ENCODE measurements around the gene TRMT61A. TPM values are rescaled to one million over a fixed set of nuclear protein-coding genes. Genes with fewer than 3 reads are reported as not detected.
A peak's percentile ranks its signal among the peaks of the same experiment; 100 is the strongest.

The TRMT61A gene
- total RNA-seq, 1 donor from 2014 or later = 9.0 TPM

GRCh38 chr14:103546652-103547454 lies 17.9 kb downstream of the TRMT61A start:
- H3K4me3 ChIP-seq (ENCODE audit: low read depth, low read length) = no peak overlapping the region
- no peak for DNase-seq (ENCODE audit: low read depth)
- TF ChIP-seq CTCF (conservative IDR thresholded peaks at IDR 0.05; ENCODE audit: low read depth, low read length) = peak; percentile 78

DNA sequence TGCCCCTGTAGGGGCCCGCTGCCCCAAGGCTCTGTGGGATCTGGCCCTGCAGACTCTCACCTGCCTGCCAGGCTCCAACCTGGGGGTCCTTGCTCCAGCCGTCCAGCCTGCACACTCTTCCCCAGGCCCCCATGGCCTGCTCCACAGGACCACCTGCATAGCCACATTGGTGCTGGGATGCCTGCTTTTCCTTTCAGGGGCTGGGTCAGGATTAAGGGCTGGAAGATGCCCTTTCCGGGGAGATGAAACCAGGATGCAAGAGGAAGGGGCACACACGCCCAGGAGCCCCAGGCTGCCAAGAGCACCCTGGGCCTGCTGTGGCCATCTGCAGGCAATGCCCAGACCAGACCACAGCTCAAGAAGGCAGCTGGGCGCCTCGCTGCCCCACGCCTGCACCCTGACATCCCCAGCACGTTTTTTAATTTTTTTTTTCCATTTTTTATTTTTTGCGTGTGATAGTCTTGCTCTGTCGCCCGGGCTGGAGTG lies 18.5 kb downstream of the TRMT61A start:
- TF ChIP-seq CTCF (conservative IDR thresholded peaks at IDR 0.05; ENCODE audit: low read depth, low read length) = no peak
- no peak for DNase-seq (ENCODE audit: low read depth)
- no peak overlapping the region for H3K4me3 ChIP-seq (ENCODE audit: low read depth, low read length)

- no peak for DNase-seq (ENCODE audit: low read depth)
- no peak for TF ChIP-seq CTCF (conservative IDR thresholded peaks at IDR 0.05; ENCODE audit: low read depth, low read length)
- no peak overlapping the region for H3K4me3 ChIP-seq (ENCODE audit: low read depth, low read length)
Measured at GRCh38 chr14:103547941-103548462, 19.0 kb downstream of the TRMT61A start.

DNA sequence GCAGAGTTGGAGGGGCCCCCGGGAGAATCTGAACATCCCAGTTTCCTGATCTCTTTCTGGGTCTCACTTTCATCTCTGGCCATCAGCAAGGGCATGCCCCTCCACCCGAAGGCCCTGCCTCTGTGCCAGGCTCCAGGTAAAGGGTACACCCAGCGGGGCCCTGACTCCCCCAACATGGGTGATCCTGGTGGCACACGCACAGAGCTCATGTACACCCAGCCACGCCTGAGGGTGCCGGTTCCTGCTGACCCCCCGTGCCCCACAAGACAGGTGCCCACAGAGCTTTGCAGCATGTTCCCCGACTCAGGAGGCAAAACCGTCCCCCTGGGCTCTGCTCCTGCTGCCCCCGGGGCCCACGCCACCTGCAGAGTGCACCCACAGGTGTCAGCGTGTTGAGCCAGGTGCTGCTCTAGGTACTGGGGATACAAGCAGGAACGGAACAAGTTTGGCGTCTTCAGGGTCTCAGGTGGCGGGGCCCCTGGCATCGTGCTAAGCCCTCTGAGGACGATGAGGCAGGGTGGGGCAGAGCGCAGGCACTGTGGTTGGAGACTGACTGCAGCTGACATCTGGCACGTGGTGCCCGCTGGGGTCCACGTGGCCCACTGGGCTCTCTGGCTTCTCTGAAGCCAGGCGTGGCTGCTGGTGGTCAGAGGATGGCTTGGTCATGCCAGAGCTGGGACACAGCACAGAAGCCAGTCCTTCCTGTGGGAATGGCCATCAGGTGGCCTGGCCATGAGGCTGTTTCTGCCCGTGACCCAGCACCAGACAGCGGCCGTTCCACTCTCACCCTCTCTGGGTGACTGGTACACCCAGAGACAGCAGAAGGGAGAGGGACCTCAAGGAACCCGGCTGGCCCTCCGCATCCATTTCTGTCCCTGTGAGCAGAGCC lies 19.7 kb downstream of the TRMT61A start:
- H3K4me3 ChIP-seq (ENCODE audit: low read depth, low read length) = no peak overlapping the region
- no peak for DNase-seq (ENCODE audit: low read depth)
- TF ChIP-seq CTCF (conservative IDR thresholded peaks at IDR 0.05; ENCODE audit: low read depth, low read length) = no peak

DNA sequence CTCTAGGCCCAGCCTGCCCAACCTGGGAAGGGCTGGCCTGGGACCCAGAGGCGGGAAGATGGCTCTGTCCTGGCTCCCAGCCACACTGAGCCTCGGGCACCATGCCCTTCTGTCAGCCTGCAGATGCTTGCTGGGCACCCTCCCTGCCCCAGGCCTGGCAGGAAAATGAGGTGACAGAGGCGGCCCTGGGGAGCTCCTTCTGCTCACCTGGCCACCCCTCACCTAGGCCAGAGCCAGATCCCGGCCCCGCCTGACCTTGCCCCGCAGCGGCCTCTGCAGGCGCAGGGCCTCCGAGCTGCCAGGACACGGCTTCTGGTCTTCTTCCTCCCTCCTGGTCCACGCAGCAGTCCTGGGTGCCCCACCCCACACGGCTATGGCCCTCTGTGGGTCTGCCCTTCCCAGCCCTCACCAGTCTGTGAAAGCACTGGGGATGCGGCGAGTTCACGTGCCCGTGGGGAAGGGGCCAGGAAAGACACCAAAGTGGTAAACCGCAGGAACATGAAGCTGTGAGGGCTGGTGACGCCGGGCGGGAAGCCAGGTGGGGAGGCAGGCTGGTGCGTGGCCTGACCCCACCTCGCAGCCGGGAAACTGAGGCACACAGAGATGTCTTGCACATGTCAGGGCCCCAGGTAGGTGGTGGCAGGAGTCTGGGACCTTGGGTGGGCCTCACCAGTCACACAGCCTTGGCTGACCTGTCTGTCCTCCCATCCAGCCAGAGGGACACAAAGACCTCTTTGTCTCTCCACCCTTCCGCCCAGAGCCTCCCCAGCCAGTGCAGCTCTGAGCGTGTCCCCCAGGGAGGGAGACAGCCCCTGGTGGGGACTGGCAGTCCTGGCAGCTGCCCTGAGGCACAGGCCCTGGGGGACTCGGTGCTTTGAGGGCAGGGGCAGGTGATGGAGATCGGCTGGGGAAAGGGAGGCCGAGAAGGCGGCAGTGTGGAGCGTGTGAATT lies 20.6 kb downstream of the TRMT61A start:
- no peak for TF ChIP-seq CTCF (conservative IDR thresholded peaks at IDR 0.05; ENCODE audit: low read depth, low read length)
- no peak for DNase-seq (ENCODE audit: low read depth)
- no peak overlapping the region for H3K4me3 ChIP-seq (ENCODE audit: low read depth, low read length)

Data from epithelial cell of proximal tubule (primary cell).